PC-9 (cell line): ENCODE results near the gene IRF9.

ENCODE experiments used
- CTCF ChIP-seq: fragments of 200-600 bp; sonication (generic); conservative IDR thresholded peaks from 2 replicates; pipeline ENCODE4 v1.6.1; 2017; ENCODE audit warnings: mixed run types, antibody characterized with exemption, mild to moderate bottlenecking, moderate library complexity
- EZH2 ChIP-seq: fragments of 200-600 bp; sonication (generic); IDR thresholded peaks from 2 replicates; pipeline ENCODE4 v1.8.0; 2017; ENCODE audit warnings: antibody characterized with exemption, low read depth

GRCh38 chr14:24117179-24117578 lies 43.9 kb upstream of the IRF9 start:
- no peak for TF ChIP-seq CTCF
- no peak for TF ChIP-seq EZH2
